Renal cortical epithelial cell (primary cell): ENCODE data around the gene GSTA3. TPM values are rescaled to one million over a fixed set of nuclear protein-coding genes. Genes with fewer than 3 reads are reported as not detected.
"Not testable (repeated sequence)": the region's sequence is repeated elsewhere in the genome, so short reads cannot be mapped to it uniquely, and the experiment has no call there.

Source experiments
- DNase-seq: peaks from one replicate; pipeline ENCODE4 v3.0.0-alpha.2; 2011; ENCODE audit warnings: low read depth
- total RNA-seq: library from RNA; depleted of rRNA; stranded (reverse); fragments of >200 nt; gene quantifications from 2 replicates; pipeline ENCODE4 v1.2.3, GENCODE V29; 2014

The GSTA3 gene
- total RNA-seq, 1 donor from 2014 or later: not detected

DNA sequence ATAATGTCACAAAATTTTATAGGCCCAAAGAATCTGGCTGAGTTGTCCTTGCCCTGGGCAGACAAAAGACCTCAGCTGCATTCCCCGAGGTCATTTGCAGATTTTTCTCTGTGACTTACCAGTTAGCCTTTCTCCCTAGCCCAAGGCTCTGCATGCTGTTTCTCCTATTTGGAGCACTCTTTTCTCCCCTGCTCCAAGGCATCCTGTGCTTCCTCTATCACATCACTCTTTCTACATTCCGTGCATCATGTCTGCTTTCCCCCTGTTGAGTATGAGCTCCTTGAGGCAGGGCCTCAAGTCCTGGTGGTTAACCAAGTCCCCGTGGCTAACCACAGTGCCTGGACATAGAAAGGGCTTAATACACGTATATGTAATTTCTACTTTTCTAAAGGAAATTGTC is 593 bp upstream of the GSTA3 start:
- DNase-seq: no peak

- no peak for DNase-seq
Observed at GRCh38 chr6:52909131-52909530, 367 bp downstream of the GSTA3 start.

DNA sequence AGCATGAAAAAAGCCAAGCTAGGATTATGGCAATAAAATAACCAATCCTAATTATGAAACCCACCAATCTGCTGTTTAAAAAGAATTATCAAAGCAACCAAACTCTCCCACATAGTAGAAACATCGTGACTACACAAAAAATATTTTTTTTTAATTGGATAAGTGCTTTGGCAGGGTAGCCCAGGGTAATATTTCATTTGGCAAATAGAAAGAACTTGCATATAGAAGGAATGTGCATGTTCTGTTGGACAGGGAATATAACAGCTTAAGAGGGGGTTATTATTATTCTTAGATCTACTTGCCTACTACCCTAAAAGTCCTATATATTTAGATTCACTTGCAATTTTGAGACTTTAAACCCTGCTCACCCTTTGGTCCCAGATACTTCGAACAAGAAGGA is 972 bp downstream of the GSTA3 start:
- DNase-seq: no peak

DNA sequence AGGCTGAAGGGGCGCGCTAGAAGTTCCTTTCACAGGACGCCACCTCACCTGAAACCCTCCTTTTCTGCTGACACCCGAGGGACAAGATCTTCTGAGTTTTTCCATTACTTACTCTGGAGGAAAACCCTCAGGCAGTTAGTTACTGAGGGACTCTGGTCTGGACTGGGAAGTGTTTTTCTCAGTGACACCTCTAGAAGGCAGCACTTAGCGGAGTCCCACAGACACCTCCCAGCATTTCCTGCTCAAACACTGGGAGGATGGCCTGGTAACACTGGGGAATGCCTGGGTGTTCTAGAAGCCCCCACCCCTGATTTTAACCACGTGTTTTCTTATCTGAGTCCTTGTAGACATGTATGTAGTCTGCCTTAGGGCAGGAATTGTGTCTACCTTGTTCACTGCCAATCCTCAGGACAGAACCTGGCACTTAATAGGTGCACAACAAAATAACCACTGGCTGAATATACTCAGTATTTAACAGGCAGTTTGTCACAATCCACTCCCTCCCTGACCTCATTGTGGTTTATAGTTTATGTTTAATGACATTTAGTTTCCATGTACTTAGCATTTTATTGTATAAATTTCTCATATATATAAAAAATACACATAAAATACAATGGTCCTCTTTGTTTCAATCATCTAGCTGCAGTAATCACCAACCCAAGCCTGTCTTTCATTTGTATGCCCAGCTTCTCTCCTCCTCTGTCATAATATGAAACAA is 4.8 kb downstream of the GSTA3 start:
- peak; percentile 4 for DNase-seq

DNA sequence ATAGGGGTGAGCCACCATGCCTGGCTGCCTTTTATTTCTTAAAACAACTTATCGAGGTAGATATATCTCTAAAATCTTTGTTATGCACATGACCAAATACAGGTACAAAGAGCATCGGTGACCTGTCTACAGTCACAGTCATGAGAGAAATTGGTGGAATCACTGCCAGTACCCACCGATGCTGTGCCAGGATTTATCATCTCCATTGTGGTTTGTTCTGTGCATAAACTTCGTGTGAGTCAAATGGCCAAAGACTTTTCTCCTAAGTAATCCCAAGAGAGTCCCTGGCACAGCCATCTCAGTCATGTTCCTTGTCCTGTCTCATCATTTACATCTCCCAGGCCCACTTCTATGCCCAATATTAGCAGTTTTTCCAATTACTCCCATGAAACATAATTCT is 9.0 kb downstream of the GSTA3 start:
- no peak for DNase-seq

DNA sequence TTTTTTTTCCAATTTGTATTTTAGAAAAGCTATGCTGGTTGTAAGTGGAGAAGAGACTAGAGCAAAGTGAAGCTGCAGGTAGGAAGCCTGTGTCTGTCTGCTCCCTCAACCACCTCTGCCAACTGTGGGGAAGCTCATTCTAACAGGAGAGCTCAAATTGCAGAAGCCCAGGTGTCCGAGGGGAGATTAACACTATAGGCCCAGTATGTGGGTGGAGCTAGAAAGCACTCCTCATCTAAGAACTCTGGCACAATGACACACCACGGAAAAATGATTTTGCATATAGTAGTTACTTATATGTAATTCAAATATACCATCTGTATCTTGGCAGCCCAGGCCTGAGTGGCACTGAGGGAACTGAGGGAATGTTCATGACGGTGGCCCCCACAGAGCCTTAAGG is 13.7 kb downstream of the GSTA3 start:
- DNase-seq: not testable (repeated sequence)

- no peak for DNase-seq
Observed at GRCh38 chr6:52894285-52894684, 15.2 kb downstream of the GSTA3 start.

DNA sequence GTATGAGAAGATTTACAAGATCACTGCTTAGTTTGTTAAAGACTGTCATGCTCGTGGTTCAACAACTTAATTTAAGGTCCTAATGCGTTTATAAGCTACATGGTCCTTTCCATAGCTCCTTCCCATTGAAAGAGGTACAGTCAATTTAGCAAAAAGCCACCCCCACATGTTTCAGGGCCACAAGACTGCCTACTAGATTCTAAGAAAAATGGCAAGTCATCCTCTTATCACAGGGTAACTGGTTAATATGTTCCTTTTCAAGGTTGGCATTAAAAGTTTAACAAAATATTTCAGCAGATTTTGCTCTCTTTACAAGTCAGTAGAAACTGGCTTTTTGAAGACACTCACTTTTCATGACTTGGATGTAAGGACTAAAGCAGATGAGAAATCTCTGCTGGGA is 15.7 kb downstream of the GSTA3 start:
- DNase-seq: no peak

GRCh38 chr6:52893221-52893620 is 16.3 kb downstream of the GSTA3 start:
- DNase-seq: no peak

- DNase-seq: no peak
Observed at GRCh38 chr6:52890018-52890417, 19.5 kb downstream of the GSTA3 start.

DNA sequence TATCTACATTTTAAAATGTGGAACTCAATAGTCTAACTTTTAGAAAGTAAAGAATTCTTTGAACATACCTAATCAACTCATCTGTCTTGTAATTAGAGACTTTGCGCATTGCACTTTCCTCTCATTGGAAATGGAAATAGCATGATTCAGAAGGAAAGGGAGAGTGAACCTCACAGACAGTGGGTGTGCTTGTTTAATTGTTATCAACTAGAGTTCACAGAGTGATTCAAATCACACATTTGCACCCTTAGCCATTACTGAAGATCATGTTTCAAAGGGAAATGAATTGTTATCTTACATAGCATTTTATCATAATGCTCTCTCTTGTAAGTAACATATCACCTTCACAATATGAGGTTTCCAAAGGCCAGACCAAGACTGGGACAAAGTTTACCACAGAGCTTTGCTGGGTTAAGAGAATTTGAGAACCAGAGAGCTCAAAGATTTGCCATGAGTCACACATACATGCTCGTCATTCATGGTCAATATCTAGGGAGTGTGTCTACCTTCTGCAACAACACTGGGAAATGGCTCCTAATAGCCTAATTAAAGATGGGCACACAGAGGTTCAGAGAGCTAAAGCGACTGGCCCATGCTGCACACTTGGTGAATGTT is 21.5 kb downstream of the GSTA3 start:
- peak; percentile 11 for DNase-seq

DNA sequence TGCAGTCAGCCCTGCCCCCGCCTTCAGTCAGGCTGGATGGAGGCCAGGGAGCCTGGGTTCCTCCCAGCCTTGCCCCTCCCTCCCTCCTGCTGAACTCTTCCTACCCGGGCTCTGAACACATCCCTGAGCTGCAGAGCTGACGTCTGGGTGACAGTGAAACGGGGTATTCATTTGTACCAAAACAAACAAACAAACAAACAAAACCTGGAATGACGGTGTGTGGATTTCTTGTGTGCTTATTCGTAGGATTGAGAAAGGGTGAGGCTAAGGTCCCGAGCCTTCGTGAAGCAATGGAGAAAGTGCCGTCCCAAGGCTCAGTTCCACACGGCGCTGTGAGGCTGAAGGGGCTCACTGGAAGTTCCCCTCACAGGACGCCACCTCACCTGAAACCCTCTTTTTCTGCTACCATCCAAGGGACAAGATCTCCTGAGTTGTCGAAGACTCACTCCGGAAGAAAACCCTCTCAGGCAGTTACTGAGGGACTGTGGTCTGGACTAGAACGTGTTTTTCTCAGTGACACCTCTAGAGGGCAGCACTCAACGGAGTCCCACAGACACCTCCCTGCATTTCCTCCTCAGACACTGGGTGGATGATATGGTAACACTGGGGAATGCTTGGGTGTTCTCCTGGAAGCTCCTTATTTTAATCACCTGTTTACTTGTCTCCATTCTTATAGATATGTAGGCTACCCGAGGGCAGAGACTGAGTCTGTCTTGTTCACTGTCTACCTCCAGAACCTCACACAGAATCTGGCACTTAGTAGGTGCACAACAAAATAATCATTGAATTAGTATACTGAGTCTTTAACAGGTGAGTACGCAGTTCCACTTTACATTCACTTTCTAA is 27.3 kb downstream of the GSTA3 start:
- DNase-seq: peak; percentile 72

DNA sequence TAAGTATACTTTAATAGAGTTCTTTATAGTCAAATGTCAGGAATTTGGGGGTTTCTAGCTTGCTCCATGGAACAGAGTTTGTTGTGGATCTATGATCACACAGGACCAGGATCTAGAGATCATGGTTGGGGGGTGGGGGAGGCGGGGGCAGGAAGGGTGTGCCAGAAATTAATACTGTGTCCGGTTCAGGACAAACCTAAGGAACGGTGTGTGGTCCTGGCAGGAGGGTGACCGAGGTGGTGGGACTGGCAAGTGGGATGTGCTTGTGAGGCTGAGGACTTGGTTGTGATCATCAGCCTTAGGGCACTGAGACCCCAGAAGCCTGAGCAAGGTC is 27.9 kb downstream of the GSTA3 start:
- no peak for DNase-seq

DNA sequence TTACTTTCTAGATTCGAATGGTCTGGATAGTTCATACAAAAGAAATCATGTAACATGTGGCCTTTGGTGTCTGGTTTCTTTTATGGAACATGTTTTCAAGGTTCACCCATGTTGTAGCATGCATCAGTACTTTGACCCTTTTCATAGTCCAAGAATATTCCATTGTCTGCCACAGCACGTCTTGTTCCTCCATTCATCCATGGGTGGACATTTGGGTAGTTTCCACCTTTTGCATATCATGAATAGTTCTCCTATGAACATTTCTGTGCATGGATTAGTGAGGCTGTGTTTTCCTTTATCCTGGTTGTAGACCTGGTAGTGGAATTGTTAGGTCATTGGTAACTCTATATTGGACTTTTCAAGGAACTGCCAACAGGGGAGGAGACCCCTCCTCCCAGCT is 31.7 kb downstream of the GSTA3 start:
- no peak for DNase-seq

GRCh38 chr6:52877168-52877567 is 32.3 kb downstream of the GSTA3 start:
- DNase-seq: peak; percentile 76

DNA sequence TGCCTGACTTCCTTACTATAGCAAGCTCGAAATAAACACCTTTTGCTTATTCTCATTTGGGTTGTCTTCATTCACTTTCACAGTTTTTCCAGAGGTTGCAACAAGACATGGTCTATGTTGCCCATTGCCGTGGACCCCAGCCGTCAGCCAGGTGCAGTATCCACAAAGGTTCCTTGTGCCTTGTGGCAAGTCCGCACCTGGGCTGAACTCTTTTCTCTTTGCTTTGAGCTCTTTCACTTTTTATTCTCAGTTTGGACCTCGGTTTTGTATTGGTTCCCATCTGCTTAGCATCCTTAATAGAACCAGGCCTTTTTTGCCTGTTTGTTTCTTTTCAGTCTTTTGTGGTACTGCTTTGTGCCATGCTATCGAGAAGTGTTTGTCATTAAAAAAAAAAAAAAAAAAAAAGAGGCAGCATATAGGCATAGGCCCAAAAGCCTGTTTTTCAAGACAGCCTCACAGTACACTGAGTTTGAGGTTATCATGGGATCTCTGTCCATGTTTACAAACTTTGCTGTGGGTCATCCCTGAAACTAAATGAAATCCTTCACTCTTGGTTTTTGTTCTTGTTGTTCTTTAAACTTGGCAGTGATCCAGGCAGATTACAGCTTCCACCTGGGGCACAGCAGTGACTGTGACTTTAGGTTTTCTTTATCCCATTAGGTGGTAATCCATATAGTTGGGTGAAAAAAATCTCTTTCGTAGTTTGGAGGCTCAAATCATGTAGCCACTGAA is 33.3 kb downstream of the GSTA3 start:
- peak; percentile 19 for DNase-seq

DNA sequence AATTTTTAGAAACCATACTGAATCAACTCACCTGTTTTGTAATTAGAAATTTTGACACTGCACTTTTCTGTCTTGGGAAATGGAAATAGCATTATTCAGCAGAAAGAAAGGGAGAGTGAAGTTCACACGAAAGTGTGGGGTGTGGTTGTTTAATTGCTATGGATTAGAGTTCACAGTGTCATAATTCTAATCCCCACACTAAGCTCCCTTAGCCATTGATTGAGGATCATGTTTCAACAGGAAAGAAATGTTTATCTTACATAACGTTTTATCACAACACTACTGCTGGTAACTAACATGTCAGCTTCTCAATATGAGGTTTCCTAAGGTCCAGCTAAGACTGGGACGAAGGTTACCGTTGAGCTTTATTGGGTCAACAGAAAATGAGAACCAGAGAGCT is 37.5 kb downstream of the GSTA3 start:
- no peak for DNase-seq

- no peak for DNase-seq
Observed at GRCh38 chr6:52871621-52872020, 37.9 kb downstream of the GSTA3 start.

GRCh38 chr6:52870335-52871091 is 39.0 kb downstream of the GSTA3 start:
- peak; percentile 48 for DNase-seq

GRCh38 chr6:52868899-52869298 is 40.6 kb downstream of the GSTA3 start:
- not testable (repeated sequence) for DNase-seq

- DNase-seq: no peak
Observed at GRCh38 chr6:52868240-52868639, 41.3 kb downstream of the GSTA3 start.

DNA sequence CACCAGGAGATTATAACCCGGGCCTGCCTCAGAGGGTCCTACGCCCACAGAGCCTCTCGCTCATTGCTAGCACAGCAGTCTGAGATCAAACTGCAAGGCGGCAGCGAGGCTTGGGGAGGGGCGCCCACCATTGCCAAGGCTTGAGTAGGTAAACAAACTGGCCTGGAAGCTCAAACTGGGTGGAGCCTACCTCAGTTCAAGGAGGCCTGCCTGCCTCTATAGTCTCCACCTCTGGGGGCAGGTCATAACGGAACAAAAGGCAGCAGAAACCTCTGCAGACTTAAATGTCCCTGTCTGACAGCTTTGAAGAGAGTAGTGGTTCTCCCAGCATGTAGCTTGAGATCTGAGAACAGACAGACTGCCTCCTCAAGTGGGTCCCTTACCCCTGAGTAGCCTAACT is 48.3 kb downstream of the GSTA3 start:
- not testable (repeated sequence) for DNase-seq
